H1 (cell line): Measurements from ENCODE around the gene GABPB1. TPM values are rescaled to one million over a fixed set of nuclear protein-coding genes. Genes with fewer than 3 reads are reported as not detected.

Source experiments
- SP1 ChIP-seq: IDR thresholded peaks from 2 replicates; pipeline ENCODE4 v1.6.1; 2011; ENCODE audit warnings: low read depth, low read length
- SUZ12 ChIP-seq: fragments of 200-600 bp; sonication (generic); IDR thresholded peaks from 2 replicates; pipeline ENCODE4 v1.6.1; 2012; ENCODE audit warnings: mild to moderate bottlenecking, inconsistent platforms, low read length, moderate library complexity, mixed read lengths
- polyA plus RNA-seq, 7 experiments: library from polyadenylated mRNA; depleted of rRNA in 3 of 7; stranded (reverse) in 5 of 7; unstranded in 2 of 7; fragments of >200 nt in 5 of 7; fragments of 200-250 nt in 2 of 7; gene quantifications; 1 replicate in 5 of 7; 2 replicates in 1 of 7; 4 replicates in 1 of 7; pipeline versions ENCODE4 v1.2.1 to v1.2.3, GENCODE V29; 2011 to 2013; ENCODE audit warnings: missing spikeins in 2 of 7, mixed read lengths in 2 of 7
- total RNA-seq: library from RNA; stranded (reverse); fragmentation: NEBNext Ultra II Directional; extraction: Animal tissue kit (Norgen Biotek cat#: 25700); gene quantifications from 2 replicates; pipeline ENCODE4 v1.2.1, GENCODE V29; 2021

GABPB1 gene
- total and polyA plus RNA-seq, 2 of the 8 experiments (the other 6 are each of a cell fraction or from before 2014, with no cell fraction given), result 24.5 to 32.3 TPM

DNA sequence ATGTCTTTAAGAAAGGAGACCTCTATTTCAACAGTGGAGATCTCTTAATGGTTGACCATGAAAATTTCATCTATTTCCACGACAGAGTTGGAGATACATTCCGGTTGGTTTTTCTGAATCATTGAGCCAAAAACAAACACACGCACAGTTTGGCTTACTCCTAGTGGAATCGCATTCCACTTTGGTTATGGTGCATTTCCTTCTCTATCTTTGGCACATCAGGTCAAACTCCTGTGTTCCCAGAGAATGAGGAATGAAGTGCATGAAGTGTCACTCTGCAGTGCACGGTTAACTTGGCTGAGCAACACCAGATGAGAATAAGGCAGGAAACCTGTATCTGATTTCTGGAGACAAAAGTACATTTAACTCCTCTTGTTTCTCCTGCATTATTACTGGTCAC is 127.9 kb downstream of the GABPB1 start (continued):
- TF ChIP-seq SP1, result no peak
- TF ChIP-seq SUZ12, result no peak
